ENCODE data around the gene IL16.

- no peak for TF ChIP-seq CTCF (IDR thresholded peaks at IDR 0.05)
- TF ChIP-seq BCL3 (IDR thresholded peaks at IDR 0.05) = no peak
- no peak for TF ChIP-seq REST (IDR thresholded peaks at IDR 0.05)
- no peak for TF ChIP-seq HDAC2 (IDR thresholded peaks at IDR 0.05)
- TF ChIP-seq POLR2A (IDR thresholded peaks at IDR 0.05; ENCODE audit: low read length) = no peak
Observed at GRCh38 chr15:81331600-81331999, 134.9 kb downstream of the IL16 start.
